Measurements from ENCODE around the gene S100A5.

Gene S100A5

GRCh38 chr1:153538315-153538821 lies 2.4 kb downstream of the S100A5 start:
- ChIA-PET CTCF (interaction anchor here (0.7 to 3.1 kb wide), 2 partner anchors 30 to 34 kb away, joined by 4 to 13 read pairs; no protein-coding TSS in a partner anchor), POLR2A (no interaction called here)
- Histone ChIP-seq H3K36me3 (ENCODE audit: control insufficient read depth in 4 of 4, insufficient read depth in 4 of 4, low read length in 3 of 4) (peaks cover 4 to 10% (median 9%) of the 10 kb centered on the region in 4 experiments), H3K4me3 (ENCODE audit: control insufficient read depth in 1 of 7, extremely low read depth in 1 of 7, insufficient read depth in 4 of 7, low read depth in 2 of 7, low read length in 6 of 7) (no peak overlapping the region), H3K9me3 (ENCODE audit: control extremely low read depth in 1 of 5, control insufficient read depth in 4 of 5, insufficient read depth in 2 of 5, low read depth in 1 of 5, low read length in 4 of 5) (no peaks in the 10 kb centered on the region), H3K4me1 (ENCODE audit: control extremely low read depth in 1 of 4, control insufficient read depth in 4 of 4, insufficient read depth in 4 of 4, low read length in 3 of 4) (peaks cover 5 to 66% (median 56%) of the 10 kb centered on the region in 4 experiments), H3K27me3 (replicated peaks in 2 of 5; ENCODE audit: control insufficient read depth in 4 of 5, insufficient read depth in 5 of 5, low read length in 4 of 5) (no peaks in the 10 kb centered on the region), H3K27ac (ENCODE audit: insufficient read depth in 1 of 2, low read depth in 1 of 2, low read length in 2 of 2, poor library complexity in 1 of 2, severe bottlenecking in 2 of 2) (no peak overlapping the region)
- WGBS (ENCODE audit: insufficient coverage): 85% methylated on average over 5 of the region's 6 CpGs
- no peak for DNase-seq

- ChIA-PET POLR2A (no interaction called here), CTCF (interaction anchor here (1.0 to 7.1 kb wide), 4 partner anchors 10 to 26 kb away, joined by 3 to 116 read pairs (median 34); partner anchors contain the start of gene S100A2)
- 93% methylated on average over 5 of the region's 6 CpGs for WGBS (ENCODE audit: insufficient coverage)
- no peak for DNase-seq
- Histone ChIP-seq H3K36me3 (ENCODE audit: control insufficient read depth in 4 of 4, insufficient read depth in 4 of 4, low read length in 3 of 4) (peaks cover 0 to 5% (median 2%) of the 10 kb centered on the region in 4 experiments), H3K27me3 (replicated peaks in 2 of 5; ENCODE audit: control insufficient read depth in 4 of 5, insufficient read depth in 5 of 5, low read length in 4 of 5) (no peaks in the 10 kb centered on the region), H3K4me3 (ENCODE audit: control insufficient read depth in 1 of 7, extremely low read depth in 1 of 7, insufficient read depth in 4 of 7, low read depth in 2 of 7, low read length in 6 of 7) (no peak overlapping the region), H3K27ac (ENCODE audit: insufficient read depth in 1 of 2, low read depth in 1 of 2, low read length in 2 of 2, poor library complexity in 1 of 2, severe bottlenecking in 2 of 2) (no peak overlapping the region), H3K9me3 (ENCODE audit: control extremely low read depth in 1 of 5, control insufficient read depth in 4 of 5, insufficient read depth in 2 of 5, low read depth in 1 of 5, low read length in 4 of 5) (no peaks in the 10 kb centered on the region), H3K4me1 (ENCODE audit: control extremely low read depth in 1 of 4, control insufficient read depth in 4 of 4, insufficient read depth in 4 of 4, low read length in 3 of 4) (peaks cover 8 to 68% (median 61%) of the 10 kb centered on the region in 4 experiments)
Measured at GRCh38 chr1:153537376-153537730, 3.4 kb downstream of the S100A5 start.

DNA sequence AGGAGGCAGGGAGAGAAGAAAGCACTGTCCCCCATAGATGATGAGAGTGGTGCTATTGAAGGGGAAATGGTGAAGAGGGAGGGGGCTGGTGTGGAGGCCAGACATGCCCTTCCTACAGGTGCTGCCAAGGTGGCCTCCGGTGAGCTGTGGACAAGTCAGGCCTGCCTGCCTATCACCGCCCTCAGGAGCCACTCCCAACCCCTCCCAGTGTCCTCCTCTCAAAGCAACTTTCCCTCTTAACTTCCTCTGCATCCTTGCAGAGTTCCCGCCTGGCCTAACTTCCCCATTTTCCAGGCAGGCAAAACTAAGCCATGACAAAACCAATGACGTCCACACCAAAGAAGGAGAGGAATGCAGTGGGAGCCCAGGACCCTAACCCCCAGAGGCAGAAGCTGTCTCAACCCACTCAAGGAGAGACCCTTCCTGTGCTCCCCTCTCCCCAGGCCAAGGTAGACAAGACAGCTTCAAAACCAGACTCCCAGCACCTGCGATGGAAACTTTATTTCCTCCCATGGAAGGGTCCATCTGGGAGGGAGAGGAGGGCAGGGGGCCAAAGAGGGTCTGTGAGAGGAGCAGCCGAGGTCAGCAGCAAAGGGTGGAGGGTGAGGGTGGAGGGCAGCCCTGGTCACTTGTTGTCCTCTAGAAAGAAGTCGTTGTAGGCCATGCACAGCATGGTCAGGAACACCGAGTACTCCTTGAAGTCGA lies 3.9 kb downstream of the S100A5 start:
- DNase-seq: no peak
- Histone ChIP-seq H3K4me3 (ENCODE audit: control insufficient read depth in 1 of 7, extremely low read depth in 1 of 7, insufficient read depth in 4 of 7, low read depth in 2 of 7, low read length in 6 of 7) (peak overlapping the region in 6 of 7 experiments; percentile 48 to 91 (median 79)), H3K27me3 (replicated peaks in 2 of 5; ENCODE audit: control insufficient read depth in 4 of 5, insufficient read depth in 5 of 5, low read length in 4 of 5) (no peaks in the 10 kb centered on the region), H3K36me3 (ENCODE audit: control insufficient read depth in 4 of 4, insufficient read depth in 4 of 4, low read length in 3 of 4) (peaks cover 0 to 5% (median 2%) of the 10 kb centered on the region in 4 experiments), H3K4me1 (ENCODE audit: control extremely low read depth in 1 of 4, control insufficient read depth in 4 of 4, insufficient read depth in 4 of 4, low read length in 3 of 4) (peaks cover 13 to 68% (median 61%) of the 10 kb centered on the region in 4 experiments), H3K9me3 (ENCODE audit: control extremely low read depth in 1 of 5, control insufficient read depth in 4 of 5, insufficient read depth in 2 of 5, low read depth in 1 of 5, low read length in 4 of 5) (no peaks in the 10 kb centered on the region), H3K27ac (ENCODE audit: insufficient read depth in 1 of 2, low read depth in 1 of 2, low read length in 2 of 2, poor library complexity in 1 of 2, severe bottlenecking in 2 of 2) (no peak overlapping the region)
- ChIA-PET CTCF (interaction anchor here (1.0 to 7.1 kb wide), 9 partner anchors 9 to 34 kb away, joined by 3 to 169 read pairs (median 17); partner anchors contain the start of genes S100A2 and S100A4), POLR2A (interaction anchor here (0.7 kb wide), 1 partner anchor 98 kb away, joined by 3 read pairs; no protein-coding TSS in a partner anchor)
- 78% methylated on average over 7 of the region's 9 CpGs for WGBS (ENCODE audit: insufficient coverage)

GRCh38 chr1:153536012-153536670 lies 4.6 kb downstream of the S100A5 start:
- POLR2A ChIA-PET: interaction anchor here (0.7 to 2.0 kb wide), 6 partner anchors 9 to 98 kb away, joined by 3 to 11 read pairs (median 6); partner anchors contain the start of genes CHTOP and S100A4
- H3K36me3 ChIP-seq (ENCODE audit: control insufficient read depth in 4 of 4, insufficient read depth in 4 of 4, low read length in 3 of 4): peaks cover 0 to 5% (median 2%) of the 10 kb centered on the region in 4 experiments
- peak; percentile 74 to 93 (median 91) for DNase-seq
- H3K27ac ChIP-seq (ENCODE audit: insufficient read depth in 1 of 2, low read depth in 1 of 2, low read length in 2 of 2, poor library complexity in 1 of 2, severe bottlenecking in 2 of 2): peak overlapping the region; percentile 53 to 82
- no peaks in the 10 kb centered on the region for H3K27me3 ChIP-seq (replicated peaks in 2 of 5; ENCODE audit: control insufficient read depth in 4 of 5, insufficient read depth in 5 of 5, low read length in 4 of 5)
- H3K9me3 ChIP-seq (ENCODE audit: control extremely low read depth in 1 of 5, control insufficient read depth in 4 of 5, insufficient read depth in 2 of 5, low read depth in 1 of 5, low read length in 4 of 5): no peaks in the 10 kb centered on the region
- CTCF ChIA-PET: interaction anchor here (1.6 to 7.1 kb wide), 9 partner anchors 9 to 35 kb away, joined by 3 to 169 read pairs (median 17); partner anchors contain the start of genes S100A2 and S100A4
- 0% methylated on average over 14 of the region's 38 CpGs for WGBS (ENCODE audit: insufficient coverage)
- peaks cover 9 to 65% (median 57%) of the 10 kb centered on the region in 4 experiments for H3K4me1 ChIP-seq (ENCODE audit: control extremely low read depth in 1 of 4, control insufficient read depth in 4 of 4, insufficient read depth in 4 of 4, low read length in 3 of 4)
- H3K4me3 ChIP-seq (ENCODE audit: control insufficient read depth in 1 of 7, extremely low read depth in 1 of 7, insufficient read depth in 4 of 7, low read depth in 2 of 7, low read length in 6 of 7): peak overlapping the region; percentile 48 to 91 (median 72)

GRCh38 chr1:153535242-153536011 lies 5.3 kb downstream of the S100A5 start, which contains the start of gene S100A6:
S100A6 (minus strand) TSS chr1:153535991; CDS start chr1:153535339, 652 bp downstream.
- H3K9me3 ChIP-seq (ENCODE audit: control extremely low read depth in 1 of 5, control insufficient read depth in 4 of 5, insufficient read depth in 2 of 5, low read depth in 1 of 5, low read length in 4 of 5): no peaks in the 10 kb centered on the region
- POLR2A ChIA-PET: interaction anchor here (0.7 to 2.0 kb wide), 5 partner anchors 9 to 98 kb away, joined by 4 to 11 read pairs (median 6); partner anchors contain the start of genes CHTOP and S100A4
- CTCF ChIA-PET: interaction anchor here (1.2 to 7.1 kb wide), 13 partner anchors 10 to 96 kb away, joined by 3 to 169 read pairs (median 14); partner anchors contain the start of genes S100A14, S100A2 and S100A4
- WGBS (ENCODE audit: insufficient coverage): 0% methylated on average over 13 of the region's 18 CpGs
- H3K27ac ChIP-seq (ENCODE audit: insufficient read depth in 1 of 2, low read depth in 1 of 2, low read length in 2 of 2, poor library complexity in 1 of 2, severe bottlenecking in 2 of 2): peak within 1 kb of the TSS; percentile 53 to 82
- H3K36me3 ChIP-seq (ENCODE audit: control insufficient read depth in 4 of 4, insufficient read depth in 4 of 4, low read length in 3 of 4): peaks cover 0 to 5% (median 2%) of the 10 kb centered on the region in 4 experiments
- peak in 1 of 3 donors; percentile 35 for DNase-seq
- H3K27me3 ChIP-seq (replicated peaks in 2 of 5; ENCODE audit: control insufficient read depth in 4 of 5, insufficient read depth in 5 of 5, low read length in 4 of 5): no peaks in the 10 kb centered on the region
- H3K4me3 ChIP-seq (ENCODE audit: control insufficient read depth in 1 of 7, extremely low read depth in 1 of 7, insufficient read depth in 4 of 7, low read depth in 2 of 7, low read length in 6 of 7): peak within 1 kb of the TSS; percentile 49 to 91 (median 72)
- peaks cover 8 to 58% (median 50%) of the 10 kb centered on the region in 4 experiments for H3K4me1 ChIP-seq (ENCODE audit: control extremely low read depth in 1 of 4, control insufficient read depth in 4 of 4, insufficient read depth in 4 of 4, low read length in 3 of 4)

DNA sequence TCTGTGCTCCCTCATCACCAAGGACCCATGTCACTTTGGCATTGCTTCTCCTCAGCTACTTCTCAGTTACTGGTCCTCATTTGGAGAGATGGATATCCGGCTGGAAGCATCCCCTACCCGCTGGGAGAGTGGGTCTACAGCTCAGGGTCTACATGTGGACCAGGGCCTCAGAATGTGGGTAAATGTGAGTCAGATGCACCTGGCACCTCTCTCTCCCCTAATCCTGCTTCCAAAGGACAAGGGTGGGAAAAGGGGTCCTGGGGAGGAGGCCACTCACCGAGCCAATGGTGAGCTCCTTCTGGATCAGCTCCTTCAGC lies 5.9 kb downstream of the S100A5 start:
- H3K4me1 ChIP-seq (ENCODE audit: control extremely low read depth in 1 of 4, control insufficient read depth in 4 of 4, insufficient read depth in 4 of 4, low read length in 3 of 4): peaks cover 8 to 53% (median 45%) of the 10 kb centered on the region in 4 experiments
- DNase-seq: no peak
- 92% methylated on average over 2 of the region's 3 CpGs for whole genome bisulfite sequencing (ENCODE audit: insufficient coverage)
- no peaks in the 10 kb centered on the region for H3K9me3 ChIP-seq (ENCODE audit: control extremely low read depth in 1 of 5, control insufficient read depth in 4 of 5, insufficient read depth in 2 of 5, low read depth in 1 of 5, low read length in 4 of 5)
- ChIA-PET POLR2A (interaction anchor here (1.4 to 2.0 kb wide), 3 partner anchors 10 to 33 kb away, joined by 6 to 11 read pairs (median 10); partner anchors contain the start of gene S100A4), CTCF (interaction anchor here (1.2 to 7.1 kb wide), 13 partner anchors 9 to 96 kb away, joined by 3 to 169 read pairs (median 14); partner anchors contain the start of genes S100A14, S100A2 and S100A4)
- H3K36me3 ChIP-seq (ENCODE audit: control insufficient read depth in 4 of 4, insufficient read depth in 4 of 4, low read length in 3 of 4): peaks cover 0 to 5% (median 2%) of the 10 kb centered on the region in 4 experiments
- H3K4me3 ChIP-seq (ENCODE audit: control insufficient read depth in 1 of 7, extremely low read depth in 1 of 7, insufficient read depth in 4 of 7, low read depth in 2 of 7, low read length in 6 of 7): peak overlapping the region in 5 of 7 experiments; percentile 66 to 91 (median 86)
- H3K27ac ChIP-seq (ENCODE audit: insufficient read depth in 1 of 2, low read depth in 1 of 2, low read length in 2 of 2, poor library complexity in 1 of 2, severe bottlenecking in 2 of 2): peak overlapping the region in 1 of 2 experiments; percentile 82
- no peaks in the 10 kb centered on the region for H3K27me3 ChIP-seq (replicated peaks in 2 of 5; ENCODE audit: control insufficient read depth in 4 of 5, insufficient read depth in 5 of 5, low read length in 4 of 5)

All from common myeloid progenitor, CD34-positive (primary cell).